GM19372 (cell line): ENCODE data around the gene GPR132.
"Not testable (repeated sequence)": the region's sequence is repeated elsewhere in the genome, so short reads cannot be mapped to it uniquely, and the experiment has no call there.

ENCODE experiments used
- ATAC-seq: cut with Tn5 transposase; IDR thresholded peaks from one replicate; pipeline ENCODE4 v1.9.1; 2021; ENCODE audit warnings: mild to moderate bottlenecking, low read depth, moderate library complexity; ENCODE audit not compliant: unreplicated experiment

Gene GPR132

DNA sequence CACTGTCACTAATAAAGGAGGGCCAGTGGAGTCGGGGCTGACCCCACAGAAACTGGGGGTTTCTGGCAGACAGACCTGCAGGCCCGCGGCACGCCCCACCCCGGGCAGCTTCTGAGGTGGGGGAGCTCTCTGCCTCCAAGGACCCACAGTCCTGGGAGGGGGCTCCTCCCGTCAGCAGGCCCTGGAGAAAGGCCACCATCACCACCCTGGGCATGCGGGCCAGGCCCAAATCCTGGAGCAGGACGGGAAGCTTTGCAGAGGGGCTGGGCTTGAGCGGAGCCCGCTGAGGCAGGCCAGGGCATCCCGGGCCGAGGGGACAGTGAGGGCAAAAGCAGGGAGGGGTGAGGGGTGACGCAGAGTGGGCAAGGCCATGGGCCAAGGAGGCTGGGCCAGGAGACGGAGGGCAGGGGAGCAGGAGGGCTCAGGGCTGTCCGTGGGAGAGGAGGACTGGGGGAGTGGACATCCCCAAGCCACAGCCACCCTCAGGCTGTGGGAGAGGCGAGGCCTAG lies 11.1 kb upstream of the GPR132 start:
- ATAC-seq: no peak

DNA sequence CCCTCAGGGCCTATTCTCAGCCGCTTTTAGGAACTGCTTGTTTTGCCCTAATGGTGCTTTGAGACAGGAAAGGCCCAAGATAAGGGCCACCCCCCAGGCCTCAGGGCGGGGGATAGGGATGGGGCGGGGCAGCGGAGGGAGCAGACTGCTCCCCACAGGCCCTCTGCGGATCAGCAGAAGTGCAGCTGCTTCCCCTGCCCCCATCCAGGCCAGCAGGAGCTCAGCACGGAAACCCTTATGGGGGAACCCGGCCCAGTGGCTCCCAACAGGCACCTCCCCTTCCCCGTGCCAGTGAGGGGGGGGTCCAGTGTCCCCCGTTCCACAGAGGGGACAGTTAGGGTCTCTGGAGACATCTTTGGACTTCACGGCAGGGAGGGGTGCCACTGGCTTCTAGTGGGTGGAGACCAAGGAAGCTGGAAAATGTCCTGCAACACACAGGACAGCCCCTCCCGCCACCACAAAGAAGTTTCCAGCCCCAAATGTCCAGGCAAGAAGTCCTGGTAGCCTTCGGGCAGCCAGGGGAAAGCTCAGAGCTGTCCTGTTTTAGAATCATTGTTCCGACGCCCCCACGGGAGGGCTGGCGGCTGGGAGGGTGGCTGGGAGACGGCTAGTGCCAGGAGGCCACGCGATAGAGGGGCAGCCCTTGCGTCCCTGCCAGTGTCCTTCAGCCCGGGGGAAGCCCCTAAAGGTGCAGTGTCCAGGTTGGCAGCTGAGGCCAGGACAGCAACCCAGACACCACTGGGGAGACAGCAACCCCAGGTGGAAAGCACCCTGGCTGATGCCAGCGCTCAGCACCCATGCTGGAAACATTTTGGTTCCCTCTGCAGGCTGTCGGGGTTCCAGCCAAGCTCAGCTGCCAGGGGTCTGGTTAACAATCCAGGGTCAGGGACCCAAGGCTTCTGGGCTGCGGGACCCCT lies 10.4 kb upstream of the GPR132 start:
- no peak for ATAC-seq

DNA sequence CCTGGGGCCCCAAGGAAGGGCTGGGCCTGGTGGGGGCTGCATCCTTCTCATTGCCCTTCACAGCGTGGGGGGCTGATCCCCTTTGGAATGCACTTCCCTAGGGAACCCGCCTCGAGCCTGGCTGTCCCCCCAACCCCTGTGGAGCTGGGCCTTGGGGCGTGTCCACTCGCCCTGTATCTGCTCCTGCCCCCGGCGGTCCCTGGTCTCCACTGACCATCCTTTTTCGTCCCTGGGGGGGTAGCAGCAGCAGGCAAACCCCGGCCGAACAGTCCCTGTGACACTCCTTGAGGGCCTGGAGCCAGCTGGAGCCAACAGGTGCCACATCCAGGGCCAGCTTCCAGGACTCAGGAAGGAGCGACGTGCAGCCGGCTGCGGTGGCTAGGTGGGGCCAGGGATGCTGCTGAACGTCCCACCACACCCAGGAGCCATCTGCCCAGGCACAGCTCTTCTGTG lies 9.4 kb upstream of the GPR132 start:
- ATAC-seq: no peak

DNA sequence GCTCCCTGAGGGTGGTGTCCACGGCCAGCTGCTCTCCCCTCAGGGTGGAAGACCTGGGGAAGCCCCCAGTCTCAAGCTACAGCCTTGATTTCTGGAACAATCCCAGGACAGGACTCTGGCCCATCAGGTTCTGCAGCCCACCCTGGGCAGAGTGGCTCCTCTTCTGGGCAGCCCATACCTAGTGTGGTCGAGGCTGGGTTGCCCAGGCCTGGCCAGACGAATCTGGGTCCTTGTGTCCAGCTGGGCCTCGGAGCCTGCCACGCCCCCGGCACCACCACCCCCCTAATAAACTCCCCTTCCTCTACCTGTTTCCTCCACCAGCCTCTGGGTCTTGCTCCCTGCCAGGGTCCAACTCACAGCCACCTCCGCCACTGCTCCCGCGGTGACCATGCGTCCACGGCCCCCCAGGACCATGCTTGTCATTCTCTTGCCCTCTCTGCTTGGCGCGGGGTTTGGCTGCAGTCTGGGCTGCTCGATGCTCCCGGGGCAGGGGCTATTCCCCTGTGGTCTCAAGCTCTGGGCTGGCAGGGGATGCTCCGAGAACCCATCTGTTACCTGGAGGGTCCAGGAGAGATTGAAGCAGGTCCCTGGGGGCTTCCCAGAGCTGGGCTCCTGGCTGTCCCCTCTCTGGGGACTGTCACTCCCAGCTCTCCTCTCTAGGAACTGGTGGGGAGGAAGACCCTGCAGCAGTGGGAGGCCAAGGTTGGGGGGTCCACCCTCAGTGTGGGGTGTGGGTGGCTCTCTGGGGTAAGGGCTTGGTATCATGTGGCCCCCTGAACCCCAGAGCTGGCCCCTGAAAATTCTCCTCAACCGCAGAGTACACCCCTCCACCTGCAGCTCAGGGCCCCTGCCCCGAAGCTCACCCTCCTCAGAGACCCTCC lies 8.7 kb upstream of the GPR132 start:
- no peak for ATAC-seq

- ATAC-seq: no peak
Measured at GRCh38 chr14:105072892-105073719, 7.9 kb upstream of the GPR132 start.

DNA sequence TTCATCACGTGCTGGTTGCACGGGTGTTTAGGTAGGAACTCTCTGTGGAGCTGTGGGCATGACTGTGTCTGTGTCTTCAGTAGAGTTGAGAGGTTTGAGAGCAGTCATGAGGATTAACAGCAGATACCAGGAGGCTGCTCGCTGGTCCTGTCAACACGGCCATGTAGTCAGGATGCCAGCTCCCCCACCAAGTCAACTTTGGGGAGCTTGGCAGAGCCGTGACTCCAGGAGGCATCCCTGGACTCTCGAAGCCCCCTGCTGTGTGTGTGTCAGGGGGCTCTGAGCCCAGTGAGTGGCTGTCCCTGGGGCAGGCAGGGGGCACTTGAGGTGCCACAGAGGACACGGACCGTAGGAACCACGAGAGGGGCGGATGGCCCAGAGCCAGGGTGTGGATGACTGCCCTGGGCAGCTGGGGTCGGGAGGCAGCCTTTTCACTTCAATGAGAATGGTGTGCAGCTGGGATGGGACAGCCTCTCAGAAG lies 7.2 kb upstream of the GPR132 start:
- no peak for ATAC-seq

- no peak for ATAC-seq
Measured at GRCh38 chr14:105071942-105072341, 6.7 kb upstream of the GPR132 start.

GRCh38 chr14:105071326-105071725 lies 6.1 kb upstream of the GPR132 start:
- ATAC-seq: no peak

DNA sequence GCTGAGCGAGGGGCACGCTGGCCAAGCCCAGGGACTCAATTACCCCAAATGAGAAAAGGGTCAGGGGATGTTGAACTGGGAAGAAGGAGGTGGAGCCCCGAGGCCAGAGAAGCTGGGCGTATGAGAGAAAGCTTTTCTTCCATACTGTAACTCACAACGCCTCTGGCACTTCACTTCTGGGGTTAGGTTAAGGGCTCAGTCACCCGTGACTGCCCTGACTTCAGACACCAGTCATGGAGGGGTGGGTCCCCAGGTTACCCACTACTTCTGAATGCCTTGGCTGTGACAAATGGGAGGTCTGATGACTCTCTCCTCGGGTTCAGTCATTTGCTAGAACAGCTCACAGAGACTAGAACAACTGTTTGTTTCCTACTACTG lies 5.5 kb upstream of the GPR132 start:
- no peak for ATAC-seq

GRCh38 chr14:105069871-105070759 lies 4.9 kb upstream of the GPR132 start:
- ATAC-seq: no peak

DNA sequence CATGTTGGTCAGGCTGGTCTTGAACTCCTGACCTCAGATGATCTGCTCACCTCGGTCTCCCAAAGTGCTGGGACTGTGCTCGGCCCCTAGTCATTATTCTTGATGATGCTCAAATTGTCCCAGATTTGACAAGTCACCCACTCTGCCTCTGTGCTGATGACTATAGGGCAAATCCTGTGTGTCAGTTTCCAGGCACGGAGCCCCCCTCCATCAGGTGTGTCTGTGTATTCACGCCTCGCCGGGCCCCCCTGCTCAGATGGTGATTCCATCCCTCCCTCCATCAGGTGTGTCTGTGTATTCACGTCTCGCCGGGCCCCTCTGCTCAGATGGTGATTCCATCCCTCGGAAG lies 4.3 kb upstream of the GPR132 start:
- ATAC-seq: no peak

DNA sequence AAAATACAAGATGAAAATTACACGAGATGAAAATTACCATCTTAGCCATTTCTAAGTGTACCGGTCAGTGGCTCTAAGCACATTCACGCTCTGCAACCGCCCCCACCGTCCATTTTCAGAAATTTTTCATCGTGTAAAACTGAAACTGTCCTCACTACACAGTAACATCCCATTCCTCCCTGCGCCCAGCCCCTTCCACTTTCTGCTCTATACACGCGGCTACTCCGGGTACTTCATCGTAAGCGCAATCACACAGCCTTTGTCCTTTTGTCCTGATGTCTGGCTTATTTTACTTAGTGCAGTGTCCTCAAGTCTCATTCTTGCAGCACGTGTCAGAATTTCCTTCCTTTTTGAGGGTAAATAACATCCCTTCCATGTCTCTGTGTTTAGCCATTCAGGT lies 3.6 kb upstream of the GPR132 start:
- ATAC-seq: no peak

GRCh38 chr14:105067969-105068301 lies 2.7 kb upstream of the GPR132 start:
- no peak for ATAC-seq

DNA sequence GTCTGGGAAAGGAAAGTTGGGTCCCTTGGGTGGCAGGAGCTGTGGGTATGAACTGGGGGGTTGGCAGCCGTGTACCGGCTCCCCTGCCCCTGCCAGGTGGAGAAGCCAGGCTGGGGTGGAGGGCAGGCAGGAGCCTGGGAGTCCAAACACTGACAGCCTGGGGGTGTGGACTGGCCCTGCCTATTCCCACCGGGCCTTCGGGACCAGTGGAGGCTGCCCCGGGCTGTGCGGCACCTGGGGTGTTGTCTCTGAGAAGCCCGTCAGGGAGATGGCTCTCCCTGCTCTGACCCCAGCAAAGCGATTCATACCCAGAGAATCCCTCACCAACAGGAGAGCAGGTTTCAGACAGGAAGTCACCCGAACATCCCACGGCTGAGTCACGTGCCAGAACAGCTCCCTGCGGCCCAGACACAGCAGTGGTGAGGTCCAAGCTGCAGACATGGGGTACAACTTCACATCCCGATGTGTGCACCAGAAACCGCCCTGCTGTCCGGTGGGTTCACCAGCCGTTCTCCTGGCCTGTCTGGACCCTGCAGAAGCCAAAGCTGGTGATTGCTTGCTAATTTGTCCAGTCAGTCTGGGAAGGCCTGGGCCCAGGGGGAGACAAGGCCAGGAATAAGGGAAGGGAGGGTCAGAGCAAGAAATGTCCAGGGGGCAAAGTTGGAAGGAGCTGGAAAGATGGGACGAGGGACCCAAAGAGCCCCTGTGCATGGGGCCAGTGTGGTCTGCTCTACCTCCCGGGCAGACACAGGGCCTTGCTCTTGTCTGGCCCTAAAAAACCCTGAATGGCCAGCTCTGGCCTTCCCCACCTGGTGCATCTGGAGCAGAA lies 2.1 kb upstream of the GPR132 start:
- no peak for ATAC-seq

DNA sequence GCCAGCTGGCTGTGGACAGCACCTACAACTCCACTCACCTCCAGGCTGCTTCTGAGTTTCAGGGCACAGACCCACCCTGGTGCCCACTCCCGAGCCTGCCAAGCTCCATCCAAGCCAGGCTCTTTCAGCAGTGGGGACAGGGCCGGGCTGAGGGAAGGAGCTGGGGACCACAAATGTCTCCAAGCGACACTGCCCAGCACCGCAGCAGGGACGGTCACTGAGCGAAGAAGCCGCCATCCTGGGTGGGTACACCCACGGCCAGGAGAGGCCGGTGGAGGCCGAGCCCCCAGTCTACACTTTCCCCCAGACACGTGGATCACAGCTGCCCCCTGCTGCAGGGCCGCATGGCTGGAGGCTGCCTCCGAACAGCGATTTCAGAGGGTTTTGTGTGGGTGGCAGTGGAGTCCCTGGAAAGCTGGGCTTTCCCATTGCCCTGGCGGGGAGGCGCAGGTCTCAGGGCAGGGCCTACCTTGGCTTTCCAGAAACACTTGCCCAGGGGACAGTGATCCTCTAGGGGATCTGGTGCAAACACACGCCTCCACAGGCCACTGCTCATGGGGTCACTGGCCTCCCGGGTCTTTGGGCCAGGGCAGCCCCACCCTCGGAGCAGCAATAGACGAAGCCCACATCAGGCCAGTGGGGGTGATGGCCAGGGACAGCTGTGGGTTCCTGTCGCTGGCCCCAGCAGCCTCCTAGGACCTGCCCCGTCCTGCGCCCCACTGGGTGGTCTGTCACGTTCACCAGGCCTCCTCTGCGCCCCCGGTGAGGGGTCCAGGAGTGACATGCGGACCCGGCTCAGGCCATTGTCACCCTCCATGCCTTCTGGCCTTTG lies 1.2 kb upstream of the GPR132 start:
- no peak for ATAC-seq

DNA sequence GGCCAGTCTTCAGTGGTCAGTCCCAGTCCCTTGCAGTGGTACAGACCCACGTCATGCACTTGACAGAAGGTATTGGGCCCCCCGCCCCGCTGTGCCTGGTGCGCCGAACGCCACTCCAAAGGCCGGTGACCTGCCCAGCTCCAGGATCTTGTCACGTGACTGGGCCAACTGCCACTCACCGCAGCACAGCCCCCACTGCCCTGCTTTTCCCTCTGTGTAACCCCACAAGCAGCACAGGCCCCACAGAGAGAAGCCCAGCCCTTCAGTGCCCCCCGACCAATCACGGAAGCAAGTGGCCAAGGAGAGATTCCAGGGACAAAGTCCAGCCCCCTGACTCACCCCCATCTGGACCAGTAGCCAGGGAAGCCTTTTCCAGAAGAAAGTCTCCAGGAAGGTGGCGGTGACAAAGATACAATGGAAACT lies 498 bp downstream of the GPR132 start:
- ATAC-seq: no peak

DNA sequence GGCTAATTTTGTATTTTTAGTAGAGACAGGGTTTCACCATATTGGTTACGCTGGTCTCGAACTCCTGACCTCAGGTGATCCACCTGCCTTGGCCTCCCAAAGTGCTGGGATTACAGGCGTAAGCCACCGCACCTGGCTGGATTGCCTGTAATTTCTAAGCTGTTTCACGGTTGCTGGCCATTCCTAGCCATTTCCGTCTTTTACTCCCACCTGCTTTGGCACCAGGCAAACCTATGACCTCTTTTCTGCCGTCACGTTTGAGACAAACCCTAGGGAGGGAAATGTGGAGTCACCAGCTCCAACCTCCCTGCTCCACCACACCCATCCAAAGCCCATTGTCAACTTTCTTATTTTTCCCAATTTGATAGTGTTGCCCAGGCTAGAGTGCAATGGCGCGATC lies 1.2 kb downstream of the GPR132 start:
- ATAC-seq: no peak

DNA sequence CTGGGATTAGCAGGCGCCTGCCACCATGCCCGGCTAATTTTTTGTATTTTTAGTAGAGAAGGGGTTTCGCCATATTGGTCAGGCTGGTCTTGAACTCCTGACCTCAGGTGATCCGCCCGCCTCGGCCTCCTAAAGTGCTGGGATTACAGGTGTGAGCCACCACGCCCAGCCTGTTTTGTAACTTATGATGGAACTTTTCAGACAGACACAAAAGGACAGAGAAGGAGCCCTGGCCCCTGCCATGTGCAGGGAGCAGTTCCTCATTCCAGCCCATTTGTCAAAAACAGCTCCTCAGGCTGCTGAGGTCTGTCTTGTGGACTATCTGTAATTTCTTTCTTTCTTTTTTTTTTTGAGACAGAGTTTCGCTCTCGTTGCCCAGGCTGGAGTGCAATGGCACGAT lies 1.7 kb downstream of the GPR132 start:
- not testable (repeated sequence) for ATAC-seq
